ENCODE data around the gene L3HYPDH.
A peak's percentile ranks its signal among the peaks of the same experiment; 100 is the strongest.

L3HYPDH gene

GRCh38 chr14:59439256-59439965 is 44.8 kb downstream of the L3HYPDH start:
- TF ChIP-seq, protein P1, sequence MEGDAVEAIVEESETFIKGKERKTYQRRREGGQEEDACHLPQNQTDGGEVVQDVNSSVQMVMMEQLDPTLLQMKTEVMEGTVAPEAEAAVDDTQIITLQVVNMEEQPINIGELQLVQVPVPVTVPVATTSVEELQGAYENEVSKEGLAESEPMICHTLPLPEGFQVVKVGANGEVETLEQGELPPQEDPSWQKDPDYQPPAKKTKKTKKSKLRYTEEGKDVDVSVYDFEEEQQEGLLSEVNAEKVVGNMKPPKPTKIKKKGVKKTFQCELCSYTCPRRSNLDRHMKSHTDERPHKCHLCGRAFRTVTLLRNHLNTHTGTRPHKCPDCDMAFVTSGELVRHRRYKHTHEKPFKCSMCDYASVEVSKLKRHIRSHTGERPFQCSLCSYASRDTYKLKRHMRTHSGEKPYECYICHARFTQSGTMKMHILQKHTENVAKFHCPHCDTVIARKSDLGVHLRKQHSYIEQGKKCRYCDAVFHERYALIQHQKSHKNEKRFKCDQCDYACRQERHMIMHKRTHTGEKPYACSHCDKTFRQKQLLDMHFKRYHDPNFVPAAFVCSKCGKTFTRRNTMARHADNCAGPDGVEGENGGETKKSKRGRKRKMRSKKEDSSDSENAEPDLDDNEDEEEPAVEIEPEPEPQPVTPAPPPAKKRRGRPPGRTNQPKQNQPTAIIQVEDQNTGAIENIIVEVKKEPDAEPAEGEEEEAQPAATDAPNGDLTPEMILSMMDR (IDR thresholded peaks at IDR 0.05; ENCODE audit: insufficient read depth, missing control alignments): no peak
- FAIRE-seq (no peak), DNase-seq (ENCODE audit: insufficient read length, low spot score) (no peak)

- TF ChIP-seq, protein P1 (IDR thresholded peaks at IDR 0.05; ENCODE audit: insufficient read depth, missing control alignments): no peak
- peak; percentile 11 for FAIRE-seq
- no peak for DNase-seq (ENCODE audit: insufficient read length, low spot score)
Observed at GRCh38 chr14:59438195-59438647, 46.0 kb downstream of the L3HYPDH start.

GRCh38 chr14:59435987-59436386 is 48.2 kb downstream of the L3HYPDH start:
- FAIRE-seq (no peak), DNase-seq (ENCODE audit: insufficient read length, low spot score) (no peak)
- TF ChIP-seq, protein P1 (IDR thresholded peaks at IDR 0.05; ENCODE audit: insufficient read depth, missing control alignments): no peak

DNA sequence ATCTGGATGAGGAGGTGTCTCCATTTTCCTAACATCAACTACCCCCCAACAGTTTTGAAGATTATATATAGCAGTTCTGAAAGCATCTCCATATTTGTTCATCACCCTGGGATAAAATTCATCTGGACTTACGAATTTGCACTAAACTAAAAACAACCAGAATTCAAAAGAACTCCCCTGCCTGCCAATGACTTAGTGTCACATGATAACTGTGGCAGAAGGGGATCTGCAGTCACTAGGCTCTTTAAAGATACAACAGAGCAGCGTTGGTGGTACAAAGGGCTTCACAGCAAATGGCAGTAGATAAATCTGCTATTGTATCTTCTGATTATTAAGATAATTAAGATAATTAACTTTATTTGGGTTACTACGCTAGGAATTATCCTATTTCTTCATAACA is 49.1 kb downstream of the L3HYPDH start:
- no peak for DNase-seq (ENCODE audit: insufficient read length, low spot score)
- TF ChIP-seq, protein P1 (IDR thresholded peaks at IDR 0.05; ENCODE audit: insufficient read depth, missing control alignments): no peak
- FAIRE-seq: no peak

DNA sequence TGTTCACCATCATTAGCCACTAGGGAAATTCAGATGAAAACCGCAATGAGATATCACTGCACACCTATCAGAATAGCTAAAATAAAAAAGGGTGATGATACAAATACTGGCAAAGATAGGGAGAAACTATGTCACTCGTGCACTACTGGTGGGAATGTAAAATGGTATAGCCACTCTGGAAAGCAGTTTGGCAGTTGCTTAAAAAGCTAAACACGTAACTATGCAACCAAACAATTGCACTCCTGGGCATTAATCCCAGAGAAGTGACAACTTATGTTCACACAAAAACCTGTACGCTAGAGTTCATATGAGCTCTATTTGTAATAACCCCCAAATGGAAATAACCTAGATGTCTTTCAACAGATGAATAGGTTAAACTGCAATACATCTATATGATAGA is 54.4 kb downstream of the L3HYPDH start:
- DNase-seq (ENCODE audit: insufficient read length, low spot score) (no peak), FAIRE-seq (no peak)
- TF ChIP-seq, protein P1 (IDR thresholded peaks at IDR 0.05; ENCODE audit: insufficient read depth, missing control alignments): no peak

- TF ChIP-seq, protein P1 (IDR thresholded peaks at IDR 0.05; ENCODE audit: insufficient read depth, missing control alignments): no peak
- FAIRE-seq (no peak), DNase-seq (ENCODE audit: insufficient read length, low spot score) (no peak)
Observed at GRCh38 chr14:59428581-59429012, 55.6 kb downstream of the L3HYPDH start.

All from D721Med (cell line).